HG03521 (cell line): ENCODE data around the gene GRK7.
"Not testable (repeated sequence)": the region's sequence is repeated elsewhere in the genome, so short reads cannot be mapped to it uniquely, and the experiment has no call there.

ENCODE experiments used
- ATAC-seq: cut with Tn5 transposase; IDR thresholded peaks from one replicate; pipeline ENCODE4 v1.9.1; 2021; ENCODE audit warnings: mild to moderate bottlenecking, moderate library complexity; ENCODE audit not compliant: unreplicated experiment

GRK7 gene

GRCh38 chr3:141753399-141753798 is 9.8 kb upstream of the GRK7 start:
- no peak for ATAC-seq

- ATAC-seq = no peak
Observed at GRCh38 chr3:141754032-141754431, 9.2 kb upstream of the GRK7 start.

DNA sequence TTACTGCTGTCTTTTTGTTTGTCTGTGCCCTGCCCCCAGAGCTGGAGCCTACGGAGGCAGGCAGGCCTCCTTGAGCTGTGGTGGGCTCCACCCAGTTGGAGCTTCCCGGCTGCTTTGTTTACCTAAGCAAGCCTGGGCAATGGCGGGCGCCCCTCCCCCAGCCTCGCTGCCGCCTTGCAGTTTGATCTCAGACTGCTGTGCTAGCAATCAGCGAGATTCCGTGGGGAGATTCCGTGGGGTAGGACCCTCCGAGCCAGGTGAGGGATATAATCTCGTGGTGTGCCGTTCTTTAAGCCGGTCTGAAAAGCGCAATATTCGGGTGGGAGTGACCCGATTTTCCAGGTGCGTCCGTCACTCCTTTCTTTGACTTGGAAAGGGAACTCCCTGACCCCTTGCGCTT is 656 bp upstream of the GRK7 start:
- ATAC-seq = not testable (repeated sequence)

DNA sequence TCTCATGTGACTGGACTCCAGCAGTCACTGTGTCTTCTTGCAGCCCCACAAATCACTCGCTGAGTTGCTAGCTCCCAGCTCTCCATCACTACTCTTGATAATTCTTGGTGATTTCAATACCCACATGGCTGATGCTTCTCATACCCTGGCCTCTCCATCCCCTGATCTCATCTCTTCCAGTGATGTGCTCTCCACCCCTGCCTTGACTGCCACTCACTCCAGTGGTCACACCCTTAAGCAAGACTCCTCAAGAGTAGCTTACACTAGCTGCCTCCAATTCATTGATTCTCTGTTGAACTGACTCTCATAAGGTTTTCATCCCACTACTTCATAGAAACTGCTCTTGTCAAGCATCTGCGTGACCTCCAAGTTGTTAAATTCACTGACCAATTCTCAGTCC is 837 bp downstream of the GRK7 start:
- ATAC-seq = no peak

- no peak for ATAC-seq
Observed at GRCh38 chr3:141764465-141764864, 1.3 kb downstream of the GRK7 start.

DNA sequence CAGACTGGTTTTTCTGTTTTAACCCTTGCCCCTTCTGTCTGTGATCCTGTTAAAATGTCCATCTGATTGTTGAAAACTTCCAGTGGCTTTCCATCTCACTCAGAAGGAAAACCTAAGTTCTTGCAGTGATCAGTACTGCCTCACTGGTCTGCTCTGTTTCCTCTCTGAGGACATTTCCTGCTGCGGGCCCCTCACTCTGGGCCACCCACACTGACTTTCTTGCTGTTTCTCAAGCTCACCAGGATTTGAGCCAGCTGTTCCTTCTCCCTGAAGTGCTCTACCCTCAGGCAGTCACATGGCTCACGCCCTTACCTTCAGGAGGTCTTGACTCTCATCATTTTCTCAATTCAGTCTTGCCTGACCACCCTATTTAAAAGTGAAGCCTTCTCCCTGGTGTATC is 1.8 kb downstream of the GRK7 start:
- no peak for ATAC-seq

GRCh38 chr3:141767066-141767465 is 3.9 kb downstream of the GRK7 start:
- ATAC-seq = no peak

DNA sequence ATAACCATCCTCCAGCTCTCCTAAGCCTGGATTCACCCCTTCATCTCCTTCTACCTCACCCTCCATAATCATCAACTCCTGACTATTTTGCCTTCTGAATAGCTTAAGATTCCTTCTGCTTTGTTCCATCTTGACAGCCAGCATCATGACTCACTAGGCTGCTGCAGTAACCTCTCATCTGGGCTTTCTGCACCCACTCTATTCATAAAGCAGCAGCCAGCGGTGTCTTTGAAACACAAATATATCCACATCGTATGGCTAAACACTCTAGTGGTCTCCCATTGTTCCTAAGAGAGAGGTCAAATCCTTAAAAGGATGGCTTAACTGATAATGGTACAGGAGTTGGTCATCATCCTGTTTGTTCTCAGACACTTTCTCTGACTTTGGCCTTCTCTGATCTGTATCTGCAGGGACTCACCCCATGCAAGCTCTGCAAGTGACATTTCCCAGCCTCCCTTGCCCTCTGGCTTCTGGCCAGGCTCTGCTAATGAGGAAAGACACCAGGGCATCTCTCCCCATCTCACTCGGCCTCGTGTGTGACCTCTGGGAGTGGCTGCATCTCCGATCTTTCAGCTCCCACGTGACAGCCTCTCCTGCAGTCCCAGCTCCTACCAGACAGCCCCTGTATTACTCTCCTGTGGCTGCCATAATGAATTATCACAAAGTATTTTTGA is 6.2 kb downstream of the GRK7 start:
- no peak for ATAC-seq

DNA sequence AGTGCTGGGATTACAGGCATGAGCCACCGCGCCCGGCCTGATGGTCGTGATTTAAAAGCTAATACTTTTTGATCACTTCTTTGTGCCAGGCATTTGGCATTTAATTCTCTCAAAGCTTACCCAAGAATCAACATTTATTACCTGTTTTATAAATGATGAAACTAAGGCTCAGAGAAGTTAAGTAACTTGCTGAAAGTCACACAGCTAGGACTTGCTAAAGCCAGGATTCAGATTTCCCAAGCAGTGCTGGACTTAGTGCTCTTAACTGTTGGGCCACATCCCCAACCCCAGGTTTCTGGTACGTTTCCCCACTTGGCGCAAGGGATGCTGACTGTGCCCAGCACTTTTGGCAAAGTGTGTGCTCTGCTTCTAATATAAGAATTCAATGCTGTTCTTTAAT is 10.5 kb downstream of the GRK7 start:
- no peak for ATAC-seq

GRCh38 chr3:141776376-141776775 is 13.2 kb downstream of the GRK7 start:
- ATAC-seq = no peak

DNA sequence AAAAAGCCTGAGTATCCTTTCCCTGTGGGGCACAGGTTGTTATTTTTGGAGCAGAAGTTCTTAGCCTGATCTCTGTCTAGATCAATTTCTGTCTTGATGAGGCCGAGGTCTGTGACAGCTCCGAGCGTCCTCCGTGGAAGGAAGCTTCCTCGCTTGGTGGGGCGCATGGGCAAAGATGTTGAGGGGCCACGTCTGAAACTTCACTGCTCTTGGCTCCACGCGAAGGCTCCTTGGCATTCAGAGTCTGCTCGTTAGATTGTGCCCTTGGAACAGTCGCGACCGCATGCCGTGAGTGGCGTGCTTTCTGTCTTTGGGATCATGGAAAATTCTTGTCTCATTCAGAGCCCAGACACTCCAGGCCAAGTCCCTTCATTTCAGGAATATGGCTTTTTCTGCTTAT is 13.7 kb downstream of the GRK7 start:
- ATAC-seq = no peak

GRCh38 chr3:141777957-141778813 is 15.0 kb downstream of the GRK7 start:
- no peak for ATAC-seq

- no peak for ATAC-seq
Observed at GRCh38 chr3:141779667-141780066, 16.5 kb downstream of the GRK7 start.

DNA sequence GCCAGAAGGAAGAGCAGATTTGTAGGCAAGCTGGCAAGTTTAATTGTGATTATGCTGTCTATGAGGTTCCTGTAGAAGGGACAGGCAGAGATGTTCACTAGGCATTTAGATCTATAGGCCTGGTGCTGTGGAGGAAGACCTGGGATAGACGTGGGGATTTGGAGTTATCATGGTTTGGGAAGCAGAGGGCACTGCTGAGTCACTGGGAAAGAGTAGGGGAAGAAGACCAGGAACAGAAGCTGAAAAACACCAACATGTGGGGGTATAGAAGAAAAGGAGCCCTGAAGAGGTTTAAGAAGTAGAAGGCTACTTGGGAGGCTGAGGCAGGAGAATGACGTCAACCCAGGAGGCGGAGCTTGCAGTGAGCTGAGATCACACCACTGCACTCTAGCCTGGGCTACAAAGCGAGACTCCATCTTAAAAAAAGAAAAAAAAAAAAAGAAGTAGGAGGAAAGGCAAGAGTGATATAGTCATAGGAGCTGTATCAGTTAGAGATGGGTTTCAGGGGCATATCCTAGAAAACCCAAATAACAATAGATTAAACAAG is 19.3 kb downstream of the GRK7 start:
- ATAC-seq = no peak

- no peak for ATAC-seq
Observed at GRCh38 chr3:141783632-141784031, 20.4 kb downstream of the GRK7 start.

GRCh38 chr3:141784096-141784495 is 20.9 kb downstream of the GRK7 start:
- ATAC-seq = no peak

GRCh38 chr3:141784531-141784930 is 21.3 kb downstream of the GRK7 start:
- ATAC-seq = no peak

- no peak for ATAC-seq
Observed at GRCh38 chr3:141788149-141788548, 24.9 kb downstream of the GRK7 start.

DNA sequence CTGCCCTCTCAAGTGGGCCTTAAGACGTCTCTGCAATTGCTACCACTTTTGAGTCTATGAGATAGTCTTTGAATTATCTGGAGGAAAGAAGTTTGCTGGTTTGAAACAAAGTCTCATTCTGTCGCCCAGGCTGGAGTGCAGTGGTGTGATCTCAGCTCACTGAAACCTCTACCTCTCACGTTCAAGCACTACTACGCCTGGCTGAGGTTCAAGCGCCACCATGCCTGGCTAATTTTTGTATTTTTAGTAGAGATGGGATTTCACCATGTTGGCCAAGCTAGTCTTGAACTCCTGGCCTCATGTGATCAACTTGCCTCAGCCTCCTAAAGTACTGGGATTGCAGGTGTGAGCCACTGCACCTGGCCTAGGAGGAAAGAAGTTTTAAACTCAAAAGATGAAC is 25.5 kb downstream of the GRK7 start:
- ATAC-seq = not testable (repeated sequence)

GRCh38 chr3:141789281-141789680 is 26.1 kb downstream of the GRK7 start:
- ATAC-seq = no peak

DNA sequence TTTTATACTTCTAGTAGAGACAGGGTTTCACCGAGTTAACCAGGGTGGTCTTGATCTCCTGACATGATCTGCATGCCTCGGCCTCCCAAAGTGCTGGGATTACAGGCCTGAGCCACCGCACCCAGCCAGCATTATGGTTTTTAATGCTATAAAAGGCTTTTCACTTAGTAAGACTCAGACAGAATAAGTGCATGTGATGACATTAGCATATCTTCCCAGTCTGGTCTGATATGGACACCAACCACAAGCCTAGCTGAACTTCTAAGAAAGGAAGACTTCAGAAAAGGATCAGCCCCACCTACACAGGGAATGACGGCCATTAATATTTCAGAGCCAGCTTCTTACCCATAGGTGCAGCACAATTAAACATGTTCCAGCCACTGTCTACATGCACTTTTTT is 27.0 kb downstream of the GRK7 start:
- no peak for ATAC-seq

- ATAC-seq = no peak
Observed at GRCh38 chr3:141792495-141792894, 29.3 kb downstream of the GRK7 start.
